Peyer's patch (tissue), 4 donors: ENCODE data around the gene MRPL33.

ENCODE experiments used
- POLR2A ChIP-seq, 2 donors: fragments of 450-650 bp; IDR thresholded peaks; one replicate each; pipeline ENCODE4 v1.5.1; 2017; ENCODE audit warnings: antibody characterized with exemption in 2 of 2, mild to moderate bottlenecking in 2 of 2, moderate library complexity in 2 of 2
- TF ChIP-seq, protein P1 (sequence below), 6 experiments: fragments of 450-650 bp in 4 of 6; fragments of 200-600 bp in 2 of 6; sonication (generic) in 1 of 6; IDR thresholded peaks; one replicate each; pipeline ENCODE4 v1.5.1; 2017 to 2019; ENCODE audit warnings: antibody characterized with exemption in 6 of 6, mild to moderate bottlenecking in 3 of 6, moderate library complexity in 1 of 6

DNA sequence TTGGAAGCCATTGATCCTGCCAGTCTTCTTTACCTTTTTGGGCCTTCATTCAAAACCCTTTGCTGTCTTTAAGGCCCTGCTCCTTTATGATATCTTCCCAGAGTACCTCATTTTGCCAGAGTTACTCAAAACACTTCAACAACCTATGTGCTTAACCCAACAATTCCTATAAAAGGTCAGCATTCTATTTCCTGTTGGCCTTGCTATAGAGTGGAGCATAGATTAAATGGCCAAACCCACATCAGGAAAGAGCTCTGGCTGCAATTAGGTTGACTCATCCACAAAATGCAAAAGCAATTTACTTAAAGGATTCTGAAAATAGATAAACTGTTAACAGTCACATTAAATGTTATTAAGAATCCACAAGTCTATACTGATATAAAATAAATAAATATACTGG, 21.2 kb downstream of the MRPL33 start:
- TF ChIP-seq POLR2A (IDR thresholded peaks at IDR 0.05): no peak
- TF ChIP-seq, protein P1, sequence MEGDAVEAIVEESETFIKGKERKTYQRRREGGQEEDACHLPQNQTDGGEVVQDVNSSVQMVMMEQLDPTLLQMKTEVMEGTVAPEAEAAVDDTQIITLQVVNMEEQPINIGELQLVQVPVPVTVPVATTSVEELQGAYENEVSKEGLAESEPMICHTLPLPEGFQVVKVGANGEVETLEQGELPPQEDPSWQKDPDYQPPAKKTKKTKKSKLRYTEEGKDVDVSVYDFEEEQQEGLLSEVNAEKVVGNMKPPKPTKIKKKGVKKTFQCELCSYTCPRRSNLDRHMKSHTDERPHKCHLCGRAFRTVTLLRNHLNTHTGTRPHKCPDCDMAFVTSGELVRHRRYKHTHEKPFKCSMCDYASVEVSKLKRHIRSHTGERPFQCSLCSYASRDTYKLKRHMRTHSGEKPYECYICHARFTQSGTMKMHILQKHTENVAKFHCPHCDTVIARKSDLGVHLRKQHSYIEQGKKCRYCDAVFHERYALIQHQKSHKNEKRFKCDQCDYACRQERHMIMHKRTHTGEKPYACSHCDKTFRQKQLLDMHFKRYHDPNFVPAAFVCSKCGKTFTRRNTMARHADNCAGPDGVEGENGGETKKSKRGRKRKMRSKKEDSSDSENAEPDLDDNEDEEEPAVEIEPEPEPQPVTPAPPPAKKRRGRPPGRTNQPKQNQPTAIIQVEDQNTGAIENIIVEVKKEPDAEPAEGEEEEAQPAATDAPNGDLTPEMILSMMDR (IDR thresholded peaks at IDR 0.05): no peak
